Panc1 (cell line): ENCODE results near the gene MAP7D3.

ENCODE experiments used
- POLR2AphosphoS5 ChIP-seq: IDR thresholded peaks from 2 replicates; pipeline ENCODE4 v1.6.1; 2012; ENCODE audit warnings: mild to moderate bottlenecking, low read depth, low read length, moderate library complexity
- TCF7L2 ChIP-seq: IDR thresholded peaks from 2 replicates; pipeline ENCODE4 v1.6.1; 2011; ENCODE audit warnings: mild to moderate bottlenecking, low read depth, low read length, inconsistent platforms
- TF ChIP-seq, protein P1 (sequence below): fragments of 450-650 bp; IDR thresholded peaks from 2 replicates; pipeline ENCODE4 v1.5.1; 2017; ENCODE audit warnings: mild to moderate bottlenecking
- TF ChIP-seq, protein P2 (sequence below), 2 experiments: IDR thresholded peaks; 2 replicates each; pipeline ENCODE4 v1.6.1; 2011 to 2012; ENCODE audit warnings: low read depth in 2 of 2, control low read depth in 1 of 2, low read length in 1 of 2, mild to moderate bottlenecking in 1 of 2, moderate library complexity in 1 of 2; ENCODE audit not compliant: insufficient read depth in 1 of 2

DNA sequence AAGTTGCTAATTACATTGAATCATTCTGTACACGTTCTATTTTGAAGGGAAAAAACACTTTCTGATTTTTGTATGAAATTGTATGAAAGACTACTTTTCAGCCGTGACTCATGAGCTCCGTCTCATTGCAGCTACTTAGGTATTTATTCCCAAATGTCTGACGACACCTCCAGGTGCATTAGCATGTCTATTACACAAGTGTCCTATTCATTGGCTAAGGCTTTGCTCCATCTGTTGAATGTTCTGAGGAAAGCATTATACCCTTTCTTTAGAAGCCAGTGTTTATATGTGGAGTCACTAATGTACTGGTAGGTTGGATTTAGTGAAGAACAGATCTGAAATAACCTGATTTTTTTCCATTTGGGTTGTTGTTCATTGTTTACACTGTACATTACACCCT lies 51.8 kb downstream of the MAP7D3 start:
- TF ChIP-seq, protein P1, sequence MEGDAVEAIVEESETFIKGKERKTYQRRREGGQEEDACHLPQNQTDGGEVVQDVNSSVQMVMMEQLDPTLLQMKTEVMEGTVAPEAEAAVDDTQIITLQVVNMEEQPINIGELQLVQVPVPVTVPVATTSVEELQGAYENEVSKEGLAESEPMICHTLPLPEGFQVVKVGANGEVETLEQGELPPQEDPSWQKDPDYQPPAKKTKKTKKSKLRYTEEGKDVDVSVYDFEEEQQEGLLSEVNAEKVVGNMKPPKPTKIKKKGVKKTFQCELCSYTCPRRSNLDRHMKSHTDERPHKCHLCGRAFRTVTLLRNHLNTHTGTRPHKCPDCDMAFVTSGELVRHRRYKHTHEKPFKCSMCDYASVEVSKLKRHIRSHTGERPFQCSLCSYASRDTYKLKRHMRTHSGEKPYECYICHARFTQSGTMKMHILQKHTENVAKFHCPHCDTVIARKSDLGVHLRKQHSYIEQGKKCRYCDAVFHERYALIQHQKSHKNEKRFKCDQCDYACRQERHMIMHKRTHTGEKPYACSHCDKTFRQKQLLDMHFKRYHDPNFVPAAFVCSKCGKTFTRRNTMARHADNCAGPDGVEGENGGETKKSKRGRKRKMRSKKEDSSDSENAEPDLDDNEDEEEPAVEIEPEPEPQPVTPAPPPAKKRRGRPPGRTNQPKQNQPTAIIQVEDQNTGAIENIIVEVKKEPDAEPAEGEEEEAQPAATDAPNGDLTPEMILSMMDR, result no peak
- TF ChIP-seq POLR2AphosphoS5, result no peak
- TF ChIP-seq, protein P2, sequence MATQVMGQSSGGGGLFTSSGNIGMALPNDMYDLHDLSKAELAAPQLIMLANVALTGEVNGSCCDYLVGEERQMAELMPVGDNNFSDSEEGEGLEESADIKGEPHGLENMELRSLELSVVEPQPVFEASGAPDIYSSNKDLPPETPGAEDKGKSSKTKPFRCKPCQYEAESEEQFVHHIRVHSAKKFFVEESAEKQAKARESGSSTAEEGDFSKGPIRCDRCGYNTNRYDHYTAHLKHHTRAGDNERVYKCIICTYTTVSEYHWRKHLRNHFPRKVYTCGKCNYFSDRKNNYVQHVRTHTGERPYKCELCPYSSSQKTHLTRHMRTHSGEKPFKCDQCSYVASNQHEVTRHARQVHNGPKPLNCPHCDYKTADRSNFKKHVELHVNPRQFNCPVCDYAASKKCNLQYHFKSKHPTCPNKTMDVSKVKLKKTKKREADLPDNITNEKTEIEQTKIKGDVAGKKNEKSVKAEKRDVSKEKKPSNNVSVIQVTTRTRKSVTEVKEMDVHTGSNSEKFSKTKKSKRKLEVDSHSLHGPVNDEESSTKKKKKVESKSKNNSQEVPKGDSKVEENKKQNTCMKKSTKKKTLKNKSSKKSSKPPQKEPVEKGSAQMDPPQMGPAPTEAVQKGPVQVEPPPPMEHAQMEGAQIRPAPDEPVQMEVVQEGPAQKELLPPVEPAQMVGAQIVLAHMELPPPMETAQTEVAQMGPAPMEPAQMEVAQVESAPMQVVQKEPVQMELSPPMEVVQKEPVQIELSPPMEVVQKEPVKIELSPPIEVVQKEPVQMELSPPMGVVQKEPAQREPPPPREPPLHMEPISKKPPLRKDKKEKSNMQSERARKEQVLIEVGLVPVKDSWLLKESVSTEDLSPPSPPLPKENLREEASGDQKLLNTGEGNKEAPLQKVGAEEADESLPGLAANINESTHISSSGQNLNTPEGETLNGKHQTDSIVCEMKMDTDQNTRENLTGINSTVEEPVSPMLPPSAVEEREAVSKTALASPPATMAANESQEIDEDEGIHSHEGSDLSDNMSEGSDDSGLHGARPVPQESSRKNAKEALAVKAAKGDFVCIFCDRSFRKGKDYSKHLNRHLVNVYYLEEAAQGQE (IDR thresholded peaks at IDR 0.05; ENCODE audit: insufficient read depth in 1 of 2, low read depth in 2 of 2, low read length in 1 of 2), result no peak
- no peak for TF ChIP-seq TCF7L2
